Sigmoid colon (tissue), 7 donors: Measurements from ENCODE around the gene AEBP1. TPM values are rescaled to one million over a fixed set of nuclear protein-coding genes. Genes with fewer than 3 reads are reported as not detected.
A peak's percentile ranks its signal among the peaks of the same experiment; 100 is the strongest.

Experiments used
- DNase-seq: peaks from one replicate; pipeline ENCODE4 v3.0.0-alpha.2; 2019
- H3K27ac ChIP-seq, 4 donors: fragments of 200-600 bp; sonication (generic); one replicate each; pipeline ENCODE4 v1.5.1; 2016 to 2019; ENCODE audit warnings: mild to moderate bottlenecking in 1 of 4
- H3K27me3 ChIP-seq, 3 donors: fragments of 200-600 bp; sonication (generic); one replicate each; pipeline ENCODE4 v1.5.1; 2019; ENCODE audit warnings: mild to moderate bottlenecking in 1 of 3
- H3K36me3 ChIP-seq, 4 donors: fragments of 200-600 bp; sonication (generic); one replicate each; pipeline ENCODE4 v1.5.1; 2016 to 2019
- H3K4me1 ChIP-seq, 4 donors: fragments of 200-600 bp; sonication (generic); one replicate each; pipeline ENCODE4 v1.5.1; 2017 to 2019
- H3K4me3 ChIP-seq, 4 donors: fragments of 200-600 bp; sonication (generic); one replicate each; pipeline ENCODE4 v1.5.1; 2017 to 2019; ENCODE audit warnings: mild to moderate bottlenecking in 2 of 4, moderate library complexity in 1 of 4
- H3K9me3 ChIP-seq, 4 donors: fragments of 200-600 bp in 3 of 4; sonication (generic) in 3 of 4; one replicate each; pipeline versions ENCODE4 v1.5.1 to v1.6.1; 2013 to 2019
- EP300 ChIP-seq, 4 donors: sonication (generic); formaldehyde crosslinking; IDR thresholded peaks; one replicate each; pipeline ENCODE4 v1.6.1; 2017; ENCODE audit warnings: antibody characterized with exemption in 4 of 4
- POLR2A ChIP-seq, 2 donors: fragments of 450-650 bp; IDR thresholded peaks; one replicate each; pipeline ENCODE4 v1.6.1; 2016; ENCODE audit warnings: antibody characterized with exemption in 2 of 2, mild to moderate bottlenecking in 2 of 2, moderate library complexity in 2 of 2
- POLR2AphosphoS5 ChIP-seq, 4 donors: sonication (generic); formaldehyde crosslinking; IDR thresholded peaks; one replicate each; pipeline ENCODE4 v1.6.1; 2017; ENCODE audit warnings: antibody characterized with exemption in 4 of 4
- WGBS, 2 donors: extraction: QIAGEN DNeasy Blood & Tissue Kit; methylation state at CpG; one replicate each; pipeline ENCODE4 v1.1.7; 2013; 5-methylcytosine and 5-hydroxymethylcytosine counted together
- intact Hi-C: fragments of 100-400 bp; cut with DNase I; formaldehyde crosslinking; loops from one replicate; pipeline ENCODE4 v1.15.1; 2023
- polyA plus RNA-seq, 3 donors: library from polyadenylated mRNA; stranded (reverse); fragments of 200-250 nt; gene quantifications; one replicate each; pipeline ENCODE4 v1.2.3, GENCODE V29; 2013
- total RNA-seq, 4 donors: library from RNA; depleted of rRNA; stranded (reverse); fragments of >200 nt; gene quantifications; one replicate each; pipeline ENCODE4 v1.1.0, GENCODE V29; 2016
- TF ChIP-seq, protein P1 (sequence below), 4 experiments: fragments of 450-650 bp in 3 of 4; fragments of 200-600 bp in 1 of 4; IDR thresholded peaks; one replicate each; pipeline ENCODE4 v1.5.1; 2016 to 2019; ENCODE audit warnings: antibody characterized with exemption in 4 of 4, mild to moderate bottlenecking in 3 of 4, moderate library complexity in 2 of 4
- donor health status: healthy with polysubstance abuse.
- donor health status: Bipolar disorder and iron deficiency.
- donor health status: healthy.

Gene AEBP1
- total and polyA plus RNA-seq, 7 donors, result 2.5 to 182 (median 74.6) TPM

DNA sequence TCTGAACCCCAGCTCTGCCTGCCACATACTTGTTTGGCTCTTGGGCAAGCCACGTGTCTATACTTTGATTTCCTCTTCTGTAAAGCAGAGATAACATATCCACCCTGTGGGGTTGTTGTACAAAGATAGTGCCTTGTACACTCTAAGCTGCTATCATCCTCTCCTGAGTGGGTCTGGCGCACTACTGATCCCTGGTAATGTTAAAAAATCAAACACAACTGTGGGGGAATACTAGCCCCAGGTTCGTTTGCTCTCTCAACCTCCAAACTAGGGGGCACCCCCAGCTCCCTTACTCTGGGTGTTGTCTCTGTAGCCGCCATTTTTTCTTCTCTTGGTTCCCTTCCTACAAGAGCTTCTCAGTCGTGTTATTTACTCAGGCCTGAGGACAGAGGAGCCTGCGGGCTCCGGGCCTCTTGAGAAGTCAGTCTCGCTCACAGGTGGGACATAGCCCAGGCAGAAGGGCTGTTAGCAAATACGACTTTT lies 22.8 kb upstream of the AEBP1 start:
- intact Hi-C loops, result loop anchor here (5.0 to 10.0 kb wide), 2 partner anchors 121 to 803 kb away; partner anchors contain the start of genes PURB and YKT6
- Histone ChIP-seq H3K4me1 (peaks cover 0 to 22% (median 12%) of the 10 kb centered on the region in 4 donors), H3K9me3 (no peaks in the 10 kb centered on the region), H3K27me3 (no peaks in the 10 kb centered on the region), H3K27ac (peak overlapping the region; percentile 88 to 91 (median 89)), H3K4me3 (peak overlapping the region in 3 of 4 donors; percentile 64 to 83 (median 75)), H3K36me3 (peaks cover 30 to 43% (median 37%) of the 10 kb centered on the region in 4 donors)
- no peak for TF ChIP-seq EP300 (IDR thresholded peaks at IDR 0.05)
- TF ChIP-seq, protein P1, sequence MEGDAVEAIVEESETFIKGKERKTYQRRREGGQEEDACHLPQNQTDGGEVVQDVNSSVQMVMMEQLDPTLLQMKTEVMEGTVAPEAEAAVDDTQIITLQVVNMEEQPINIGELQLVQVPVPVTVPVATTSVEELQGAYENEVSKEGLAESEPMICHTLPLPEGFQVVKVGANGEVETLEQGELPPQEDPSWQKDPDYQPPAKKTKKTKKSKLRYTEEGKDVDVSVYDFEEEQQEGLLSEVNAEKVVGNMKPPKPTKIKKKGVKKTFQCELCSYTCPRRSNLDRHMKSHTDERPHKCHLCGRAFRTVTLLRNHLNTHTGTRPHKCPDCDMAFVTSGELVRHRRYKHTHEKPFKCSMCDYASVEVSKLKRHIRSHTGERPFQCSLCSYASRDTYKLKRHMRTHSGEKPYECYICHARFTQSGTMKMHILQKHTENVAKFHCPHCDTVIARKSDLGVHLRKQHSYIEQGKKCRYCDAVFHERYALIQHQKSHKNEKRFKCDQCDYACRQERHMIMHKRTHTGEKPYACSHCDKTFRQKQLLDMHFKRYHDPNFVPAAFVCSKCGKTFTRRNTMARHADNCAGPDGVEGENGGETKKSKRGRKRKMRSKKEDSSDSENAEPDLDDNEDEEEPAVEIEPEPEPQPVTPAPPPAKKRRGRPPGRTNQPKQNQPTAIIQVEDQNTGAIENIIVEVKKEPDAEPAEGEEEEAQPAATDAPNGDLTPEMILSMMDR (IDR thresholded peaks at IDR 0.05), result no peak
- TF ChIP-seq POLR2A (IDR thresholded peaks at IDR 0.05), result no peak
- TF ChIP-seq POLR2AphosphoS5 (IDR thresholded peaks at IDR 0.05), result no peak
- no peak for DNase-seq
- WGBS, 2 donors, result 41 to 51% methylated on average over 9 of the region's 9 CpGs

DNA sequence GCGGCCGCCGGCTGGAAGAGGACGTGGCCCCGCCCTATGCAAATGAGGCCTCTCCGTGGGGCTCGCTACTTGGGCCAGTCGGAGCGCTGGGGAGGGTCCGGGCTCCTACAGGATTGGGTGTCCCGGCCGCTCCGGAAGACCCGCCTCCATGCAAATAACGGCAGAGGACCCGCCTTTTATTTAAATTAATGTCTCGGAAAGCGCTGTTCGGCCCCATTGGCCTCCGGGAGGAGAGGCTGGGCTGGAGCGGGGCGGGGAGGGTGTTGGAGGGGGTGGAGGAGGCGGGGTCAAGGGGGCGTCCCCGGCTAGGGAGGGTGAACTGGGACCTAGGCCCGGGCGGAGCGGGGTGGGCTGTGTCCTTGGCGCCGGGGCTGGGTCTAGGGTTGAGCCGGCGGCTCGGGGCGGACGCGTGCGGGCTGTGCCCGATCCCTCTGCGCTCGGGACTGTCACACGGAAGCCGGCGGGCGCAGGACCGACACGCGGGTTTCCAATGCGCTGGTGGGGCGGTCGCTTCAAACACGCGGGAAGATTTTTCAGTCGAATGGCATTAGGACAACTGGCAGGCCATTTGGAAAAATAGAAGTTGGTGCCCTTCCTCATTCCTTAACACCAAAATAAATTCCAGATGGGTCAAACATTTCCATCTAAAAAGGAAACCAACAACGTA lies 21.5 kb upstream of the AEBP1 start:
- peaks cover 0 to 25% (median 14%) of the 10 kb centered on the region in 4 donors for H3K4me1 ChIP-seq
- no peaks in the 10 kb centered on the region for H3K9me3 ChIP-seq
- TF ChIP-seq POLR2AphosphoS5 (IDR thresholded peaks at IDR 0.05), result peak; percentile 67 to 84 (median 76)
- peak in 1 of 2 donors; percentile 61 for TF ChIP-seq POLR2A (IDR thresholded peaks at IDR 0.05)
- TF ChIP-seq, protein P1 (IDR thresholded peaks at IDR 0.05), result no peak
- intact Hi-C loops, result loop anchor here (1.0 to 10.0 kb wide), 4 partner anchors 38 to 802 kb away; partner anchors contain the start of genes DBNL, POLD2, PURB and YKT6
- peak overlapping the region; percentile 88 to 91 (median 89) for H3K27ac ChIP-seq
- peak; percentile 100 for DNase-seq
- 0% methylated on average over 54 of the region's 54 CpGs for WGBS, 2 donors
- no peaks in the 10 kb centered on the region for H3K27me3 ChIP-seq
- H3K4me3 ChIP-seq, result peak overlapping the region; percentile 64 to 83 (median 77)
- H3K36me3 ChIP-seq, result peaks cover 26 to 33% (median 29%) of the 10 kb centered on the region in 4 donors

DNA sequence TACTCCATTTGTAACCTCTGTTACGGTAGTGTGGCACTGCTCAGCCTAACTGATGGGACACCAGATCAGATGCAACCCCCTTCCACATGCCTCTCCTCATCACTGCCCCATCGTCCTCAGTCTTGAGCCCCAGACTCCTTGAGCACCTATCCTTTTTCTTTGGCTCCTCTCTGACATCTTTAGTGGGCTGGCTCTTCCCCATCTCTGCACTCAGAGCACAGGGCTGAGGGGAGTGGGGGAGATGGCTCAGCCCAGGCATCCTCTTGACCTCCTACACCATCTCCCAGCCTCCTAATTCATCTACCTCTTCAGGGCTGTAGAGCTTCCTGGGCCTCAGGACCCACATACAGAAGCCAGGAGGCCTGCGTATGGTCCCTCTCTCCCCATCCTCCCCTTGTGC lies 20.3 kb upstream of the AEBP1 start:
- WGBS, 2 donors, result 95 to 97% methylated on average over 3 of the region's 3 CpGs
- H3K9me3 ChIP-seq, result no peaks in the 10 kb centered on the region
- peaks cover 15 to 22% (median 18%) of the 10 kb centered on the region in 4 donors for H3K36me3 ChIP-seq
- H3K27ac ChIP-seq, result peak overlapping the region in 3 of 4 donors; percentile 88 to 91 (median 89)
- TF ChIP-seq POLR2AphosphoS5 (IDR thresholded peaks at IDR 0.05), result no peak
- no peak for TF ChIP-seq EP300 (IDR thresholded peaks at IDR 0.05)
- TF ChIP-seq, protein P1 (IDR thresholded peaks at IDR 0.05), result no peak
- TF ChIP-seq POLR2A (IDR thresholded peaks at IDR 0.05), result no peak
- H3K27me3 ChIP-seq, result no peaks in the 10 kb centered on the region
- H3K4me1 ChIP-seq, result peaks cover 0 to 36% (median 23%) of the 10 kb centered on the region in 4 donors
- no peak for DNase-seq
- intact Hi-C loops, result loop anchor here (2.0 to 10.0 kb wide), 3 partner anchors 39 to 801 kb away; partner anchors contain the start of genes DBNL, PURB and YKT6
- no peak overlapping the region for H3K4me3 ChIP-seq

DNA sequence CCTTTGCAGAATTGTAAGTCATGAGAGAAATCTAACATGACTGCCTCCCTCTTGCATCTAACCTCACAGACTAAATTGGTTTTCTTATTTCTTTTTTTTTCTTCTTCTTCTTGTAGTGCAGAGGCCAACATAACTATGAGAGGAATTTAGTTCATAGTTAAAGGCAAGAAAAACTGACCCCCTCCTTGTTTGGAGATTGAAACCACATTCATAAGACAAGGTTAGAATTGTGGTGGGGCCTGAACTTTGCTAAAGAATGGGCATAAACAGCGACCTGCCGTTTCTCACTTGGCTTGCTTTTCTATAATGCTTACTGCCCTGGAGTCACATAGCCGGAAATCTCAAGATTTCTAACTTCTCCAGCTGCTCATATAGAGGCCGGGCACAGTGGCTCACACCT lies 19.4 kb upstream of the AEBP1 start:
- Histone ChIP-seq H3K27ac (peak overlapping the region in 2 of 4 donors; percentile 88 to 91), H3K36me3 (peaks cover 9 to 13% (median 10%) of the 10 kb centered on the region in 4 donors), H3K4me1 (peaks cover 0 to 37% (median 24%) of the 10 kb centered on the region in 4 donors), H3K27me3 (no peaks in the 10 kb centered on the region), H3K9me3 (no peaks in the 10 kb centered on the region), H3K4me3 (no peak overlapping the region)
- WGBS, 2 donors, result 80 to 91% methylated on average over 4 of the region's 4 CpGs
- intact Hi-C loops, result loop anchor here (5.0 to 10.0 kb wide), 2 partner anchors 118 to 800 kb away; partner anchors contain the start of genes PURB and YKT6
- TF ChIP-seq POLR2AphosphoS5 (IDR thresholded peaks at IDR 0.05) (no peak), POLR2A (IDR thresholded peaks at IDR 0.05) (no peak), EP300 (IDR thresholded peaks at IDR 0.05) (no peak)
- TF ChIP-seq, protein P1 (IDR thresholded peaks at IDR 0.05), result no peak
- no peak for DNase-seq
